ENCODE data around the gene DDX10.
A peak's percentile ranks its signal among the peaks of the same experiment; 100 is the strongest.

Gene DDX10

GRCh38 chr11:108877178-108877577 is 212.3 kb downstream of the DDX10 start:
- DNase-seq = no peak

DNA sequence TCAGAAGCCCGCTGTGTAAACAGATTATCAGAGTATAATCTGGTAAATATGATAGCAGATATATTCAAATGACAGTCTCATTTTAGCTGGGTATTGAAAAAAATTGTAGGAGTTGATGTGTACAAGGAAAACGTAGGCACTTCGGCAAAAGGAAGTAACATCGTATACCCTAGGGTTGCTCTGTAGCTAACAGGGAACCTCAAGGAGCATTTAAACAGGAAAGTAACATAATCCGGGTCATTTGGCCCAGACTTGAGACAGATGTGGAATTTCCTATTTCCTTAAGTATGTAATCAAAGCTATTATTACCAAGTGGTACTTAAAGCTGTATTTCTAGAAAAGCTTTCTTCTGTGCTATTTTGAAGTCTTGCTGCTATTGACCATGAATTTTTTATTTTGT is 215.6 kb downstream of the DDX10 start:
- DNase-seq = no peak

DNA sequence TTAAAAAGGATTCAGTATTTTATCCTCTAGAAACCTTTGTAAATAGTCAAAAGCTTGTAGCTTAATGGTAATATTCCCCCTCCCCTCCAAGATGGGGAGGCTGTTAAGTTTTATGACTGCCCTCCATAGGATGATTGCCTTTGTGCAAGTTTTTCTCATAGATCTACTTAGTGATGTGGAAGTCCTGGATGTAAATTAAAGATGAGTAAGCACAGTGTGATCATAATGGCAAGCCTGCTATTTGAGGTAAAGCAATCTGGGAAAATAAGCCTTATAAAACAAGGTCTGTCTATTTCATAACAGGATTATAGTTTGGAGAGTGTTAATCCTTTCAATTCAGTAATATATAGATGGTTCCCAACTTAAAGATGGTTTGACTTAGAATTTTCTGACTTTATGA is 216.3 kb downstream of the DDX10 start:
- no peak for DNase-seq

GRCh38 chr11:108882211-108882831 is 217.5 kb downstream of the DDX10 start:
- DNase-seq = no peak

- DNase-seq = no peak
These were observed 221.3 kb downstream of the DDX10 start for GRCh38 chr11:108886005-108886659.

- no peak for DNase-seq
These were observed 221.8 kb downstream of the DDX10 start for GRCh38 chr11:108886660-108887009.

- DNase-seq = no peak
These were observed 222.8 kb downstream of the DDX10 start for GRCh38 chr11:108887436-108888238.

DNA sequence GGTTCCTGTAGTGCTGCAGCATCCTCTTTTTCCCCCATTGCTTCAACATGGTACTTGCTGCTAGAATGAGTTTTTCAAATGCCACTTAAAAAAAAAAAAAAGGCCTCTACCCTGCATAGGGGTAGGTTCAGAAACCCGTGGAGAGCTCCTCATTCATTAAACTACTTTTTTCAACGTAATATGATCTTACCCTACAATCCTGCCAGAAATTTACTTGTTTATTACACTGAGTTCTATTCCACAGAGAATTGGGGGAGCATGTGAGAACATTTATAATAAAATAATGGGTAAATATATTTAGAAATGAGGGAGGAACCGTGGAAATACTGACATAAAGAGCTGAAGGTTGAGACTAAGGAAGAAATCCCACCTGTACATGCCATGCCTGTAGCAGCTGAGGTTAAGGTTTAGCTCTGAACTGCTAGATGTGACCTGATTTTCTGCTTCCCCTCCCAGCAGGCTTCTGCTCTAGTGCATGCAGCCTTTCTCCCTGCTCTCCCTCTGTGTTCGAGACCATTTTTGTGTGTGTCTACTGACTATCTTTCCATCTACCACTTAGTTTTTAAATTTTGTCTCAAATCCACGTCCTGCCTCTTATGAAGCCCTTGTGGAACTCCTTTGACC is 225.7 kb downstream of the DDX10 start:
- no peak for DNase-seq

GRCh38 chr11:108891143-108891542 is 226.3 kb downstream of the DDX10 start:
- DNase-seq = no peak

DNA sequence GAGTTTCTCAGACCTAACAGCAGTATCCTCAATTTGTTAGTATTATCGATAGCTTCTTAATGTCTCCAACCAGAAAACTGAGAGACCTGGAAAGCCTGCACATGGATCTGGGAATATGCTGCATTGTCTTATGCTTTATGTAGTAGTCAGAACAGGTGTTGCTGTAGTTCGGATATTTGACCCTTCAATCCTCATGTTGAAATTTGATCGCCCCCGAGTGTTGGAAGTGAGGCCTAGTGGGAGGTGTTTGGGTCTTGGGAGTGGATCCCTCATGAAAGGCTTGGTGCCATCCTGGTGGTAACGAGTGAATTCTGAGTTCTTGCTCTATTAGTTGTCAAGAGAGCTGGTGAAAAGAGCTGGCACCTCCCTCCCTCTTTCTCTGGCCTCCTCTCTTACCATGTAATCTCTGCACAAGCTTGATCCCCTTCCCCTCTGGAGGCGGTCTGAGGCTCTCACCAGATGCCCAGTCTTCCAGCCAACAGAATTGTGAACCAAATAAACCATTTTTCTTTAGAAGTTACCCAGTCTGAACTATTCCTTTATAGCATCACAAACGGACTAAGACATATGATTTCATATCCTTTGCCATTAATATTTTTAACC is 227.1 kb downstream of the DDX10 start:
- DNase-seq = peak in 1 of 2 experiments; percentile 16

DNA sequence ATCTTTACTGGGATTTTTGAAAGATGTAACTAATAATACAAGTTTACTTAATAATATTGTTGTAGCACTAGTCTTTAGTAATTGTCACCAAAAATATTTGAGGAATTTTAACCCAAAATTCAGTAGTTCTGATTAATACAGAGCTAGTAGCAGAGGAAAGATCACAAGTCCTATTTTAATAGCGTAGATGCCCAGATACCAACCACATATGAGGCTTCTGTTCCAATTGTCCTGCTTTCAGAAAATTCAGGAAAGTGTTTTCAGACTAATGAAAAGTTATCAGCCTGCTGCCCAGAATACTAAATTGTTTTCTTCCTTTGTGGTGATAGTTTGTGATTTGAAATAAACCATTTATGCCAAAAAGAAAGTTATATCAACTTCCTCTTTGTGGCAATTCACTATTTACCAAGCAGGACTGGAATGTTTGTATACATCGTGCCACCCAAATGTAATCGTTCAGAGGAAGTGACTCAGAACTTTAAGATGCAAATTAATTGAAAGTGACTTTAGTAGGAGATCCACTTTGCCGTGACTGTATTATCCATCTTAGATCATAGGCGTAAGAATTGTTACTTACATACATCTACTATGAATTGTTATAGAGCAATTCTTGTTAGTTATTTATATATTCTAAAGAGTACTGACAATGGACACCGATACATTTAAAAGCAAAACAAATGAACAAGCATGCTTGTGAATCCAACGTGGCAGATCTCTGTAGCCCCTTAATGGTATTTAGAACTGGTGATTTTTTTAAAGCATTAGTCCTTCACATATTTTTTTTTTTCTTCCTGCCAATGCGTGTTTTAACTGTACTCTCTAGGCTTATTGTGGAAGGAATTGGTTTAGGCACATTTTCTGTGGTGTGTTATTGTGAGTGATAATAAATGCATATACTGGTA is 231.0 kb downstream of the DDX10 start:
- no peak for DNase-seq

DNA sequence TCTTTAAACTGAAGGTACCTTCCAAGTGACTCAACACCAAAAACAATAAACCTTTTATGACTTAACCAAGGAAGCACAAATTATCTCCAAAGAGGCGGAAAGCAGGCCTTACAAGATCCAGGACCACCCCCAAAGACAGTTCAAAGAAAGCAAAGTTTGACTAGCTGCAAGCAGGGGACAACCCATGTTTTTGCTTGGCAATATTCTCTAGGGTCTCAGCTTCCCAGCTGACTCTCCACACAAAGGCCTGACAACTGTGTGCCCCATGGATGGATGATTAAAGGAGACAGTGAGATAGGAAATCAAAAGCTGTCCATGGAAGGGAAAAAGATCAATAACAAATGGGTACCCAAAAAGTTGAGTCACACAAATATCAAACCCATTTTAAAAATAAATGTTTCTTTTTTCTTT is 232.2 kb downstream of the DDX10 start:
- DNase-seq = no peak

DNA sequence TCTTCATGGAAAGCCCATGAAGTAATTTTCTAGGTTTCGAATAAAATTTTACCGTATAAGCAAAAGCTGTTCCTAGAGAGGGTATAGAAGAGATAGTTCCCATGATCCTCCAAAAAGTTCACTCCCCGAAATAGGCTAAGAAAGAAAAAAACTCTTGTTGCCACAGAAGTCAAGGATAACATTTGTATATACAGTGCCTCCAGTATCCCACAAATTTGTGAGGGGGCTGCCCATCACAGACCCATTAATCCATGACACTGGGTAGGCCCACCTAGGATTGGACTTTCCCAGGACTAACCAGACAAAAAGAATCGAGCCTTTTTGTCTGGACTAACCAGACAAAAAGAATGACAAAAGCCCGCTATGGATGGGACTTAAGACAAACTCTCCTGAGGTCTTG is 233.0 kb downstream of the DDX10 start:
- no peak for DNase-seq

DNA sequence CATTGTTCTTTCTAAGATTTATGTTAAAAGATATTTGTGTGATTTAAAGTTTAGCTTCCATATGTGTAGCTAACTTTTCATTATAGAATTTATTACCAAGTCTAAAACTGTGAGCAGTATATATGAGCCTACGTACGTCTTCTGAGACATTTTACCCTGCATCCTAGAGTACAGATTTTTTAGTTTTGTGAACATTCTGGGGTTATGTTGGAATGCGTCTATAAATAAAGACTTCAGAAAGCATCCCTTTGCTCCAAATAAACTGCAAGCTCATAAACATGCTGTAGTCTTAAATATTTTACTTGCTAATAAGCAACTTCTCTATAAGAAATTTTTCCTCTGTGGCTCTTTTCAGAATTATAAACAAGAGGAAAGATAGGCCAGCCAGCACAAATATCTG is 236.5 kb downstream of the DDX10 start:
- no peak for DNase-seq

- DNase-seq = no peak
These were observed 237.2 kb downstream of the DDX10 start for GRCh38 chr11:108902027-108902469.

DNA sequence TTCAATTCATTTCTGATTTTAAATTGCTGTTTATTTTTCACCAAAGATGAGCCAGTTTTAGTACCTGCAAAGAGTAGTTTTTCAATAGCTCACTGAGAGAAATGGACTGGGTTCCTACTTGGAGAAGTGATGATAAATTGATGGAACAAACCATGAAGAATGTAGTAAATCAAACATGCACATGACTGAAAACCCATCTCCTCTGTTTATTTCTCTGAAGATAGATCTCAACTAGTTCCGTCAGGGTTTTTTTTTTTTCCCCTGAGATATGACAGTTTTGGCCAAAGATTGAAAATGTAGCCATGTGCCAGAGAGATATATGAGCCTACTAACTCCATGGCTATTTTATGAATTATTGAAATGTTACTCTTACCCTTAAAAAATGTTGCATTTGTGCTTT is 239.6 kb downstream of the DDX10 start:
- no peak for DNase-seq

DNA sequence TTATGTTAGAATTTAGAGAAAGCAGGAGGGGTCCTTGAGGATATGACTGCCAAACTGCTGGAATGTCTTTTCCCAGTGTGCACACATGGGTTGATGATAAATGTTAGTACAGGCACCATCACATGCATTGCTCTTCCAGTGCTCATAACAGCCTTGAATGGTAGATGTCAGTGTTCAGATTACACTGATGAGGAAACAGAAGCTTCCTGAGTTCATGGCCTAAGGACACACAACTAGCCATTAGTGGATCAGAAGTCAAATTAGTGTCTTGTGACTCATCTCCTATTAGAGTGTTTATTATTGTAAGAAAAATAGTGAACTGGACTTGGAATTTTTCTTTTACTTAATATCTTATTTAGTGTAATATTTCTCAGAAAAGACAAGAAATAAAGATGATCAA is 241.5 kb downstream of the DDX10 start:
- DNase-seq = no peak

DNA sequence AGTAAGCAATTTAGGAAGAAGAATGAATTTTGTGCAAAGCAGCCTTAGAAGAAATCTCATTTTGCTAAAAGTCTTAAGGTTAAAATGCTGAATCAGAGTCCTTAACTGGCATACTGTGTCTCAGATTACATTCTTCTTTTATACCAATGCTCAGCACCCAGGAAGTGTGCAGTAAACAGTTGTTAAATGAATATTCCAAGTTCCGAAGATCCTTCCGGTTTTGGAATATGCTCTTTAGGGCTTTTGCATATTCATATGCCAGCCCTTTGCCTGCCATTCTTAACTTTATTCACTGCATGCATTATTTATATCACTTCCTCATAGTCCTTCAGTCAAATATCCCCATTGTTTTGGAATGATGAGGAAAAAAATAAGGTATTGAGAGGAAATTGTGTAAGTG is 242.0 kb downstream of the DDX10 start:
- no peak for DNase-seq

DNA sequence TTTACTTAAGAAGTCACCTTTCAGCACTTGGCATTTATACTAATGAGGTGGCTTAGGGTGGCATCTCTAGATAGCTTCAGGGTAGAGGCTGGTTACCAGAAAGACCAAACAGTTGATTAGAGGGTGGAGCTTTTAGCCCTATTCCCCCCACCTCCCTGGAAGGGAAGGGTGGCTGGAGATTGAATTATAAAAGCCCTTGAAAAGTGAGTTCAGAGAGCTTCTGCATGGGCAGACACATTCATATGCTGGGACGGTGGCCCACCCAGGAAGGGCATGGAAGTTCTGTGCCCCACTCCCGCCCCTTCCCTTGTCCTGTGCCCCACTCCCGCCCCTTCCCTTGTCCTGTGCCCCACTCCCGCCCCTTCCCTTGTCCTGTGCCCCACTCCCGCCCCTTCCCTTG is 244.2 kb downstream of the DDX10 start:
- DNase-seq = no peak

GRCh38 chr11:108909921-108910320 is 245.1 kb downstream of the DDX10 start:
- DNase-seq = no peak

DNA sequence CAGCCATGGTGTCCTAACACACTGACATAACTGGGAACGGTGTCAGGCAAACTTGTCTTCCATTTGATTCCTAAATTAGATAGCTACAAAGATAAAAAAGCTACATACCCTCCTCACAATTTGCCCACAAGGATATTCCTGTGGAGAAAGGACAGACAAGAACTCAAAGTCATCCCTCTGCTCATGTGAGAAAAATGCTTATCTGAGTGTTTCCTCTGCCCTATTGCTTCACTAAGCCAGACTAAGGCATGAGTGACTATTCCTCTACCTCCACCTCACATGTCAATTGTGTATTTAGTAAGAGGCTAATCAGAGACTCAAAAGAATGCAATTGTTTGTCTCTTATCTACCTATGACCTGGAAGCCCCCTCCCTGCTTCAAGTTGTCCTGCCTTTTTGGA is 247.7 kb downstream of the DDX10 start:
- no peak for DNase-seq

DNA sequence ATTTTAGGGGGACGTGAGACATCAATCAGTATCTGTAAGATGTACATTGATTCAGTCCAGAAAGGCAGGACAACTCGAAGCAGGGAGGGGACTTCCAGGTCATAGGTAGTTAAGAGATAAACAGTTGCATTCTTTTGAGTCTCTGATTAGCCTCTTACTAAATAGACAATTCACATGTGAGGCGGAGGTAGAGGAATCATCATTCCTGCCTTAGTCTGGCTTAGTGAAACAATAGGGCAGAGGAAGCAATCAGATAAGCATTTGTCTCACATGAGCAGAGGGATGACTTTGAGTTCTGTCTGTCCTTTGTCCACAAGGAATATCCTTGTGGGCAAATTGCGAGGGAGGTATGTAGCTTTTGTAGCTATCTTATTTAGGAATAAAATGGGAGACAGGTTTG is 248.3 kb downstream of the DDX10 start:
- no peak for DNase-seq

Data from NCI-H446 (cell line).